ENCODE data around the gene TRAPPC2. TPM values are rescaled to one million over a fixed set of nuclear protein-coding genes. Genes with fewer than 3 reads are reported as not detected.

TRAPPC2 gene
- total RNA-seq, 1 experiment from 2014 or later, result 10.2 TPM

DNA sequence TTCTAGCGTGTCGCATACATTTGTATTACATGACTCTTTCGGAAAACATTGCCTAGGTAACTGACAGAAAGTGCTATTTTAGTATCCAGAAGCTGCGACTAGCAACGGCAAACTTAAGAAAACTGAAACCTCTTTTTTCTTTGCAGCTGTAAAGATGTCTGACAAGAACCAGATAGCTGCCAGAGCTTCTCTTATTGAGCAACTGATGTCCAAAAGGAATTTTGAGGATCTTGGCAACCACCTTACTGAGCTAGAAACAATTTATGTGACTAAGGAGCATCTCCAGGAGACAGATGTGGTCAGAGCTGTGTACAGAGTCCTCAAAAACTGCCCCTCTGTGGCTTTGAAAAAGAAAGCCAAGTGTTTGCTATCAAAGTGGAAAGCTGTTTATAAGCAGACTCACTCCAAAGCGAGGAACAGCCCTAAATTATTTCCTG lies 72.0 kb downstream of the TRAPPC2 start (continued):
- TF ChIP-seq, protein P1, sequence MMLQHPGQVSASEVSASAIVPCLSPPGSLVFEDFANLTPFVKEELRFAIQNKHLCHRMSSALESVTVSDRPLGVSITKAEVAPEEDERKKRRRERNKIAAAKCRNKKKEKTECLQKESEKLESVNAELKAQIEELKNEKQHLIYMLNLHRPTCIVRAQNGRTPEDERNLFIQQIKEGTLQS (CRISPR knock-in tag; conservative IDR thresholded peaks at IDR 0.05), result no peak
- TF ChIP-seq CREM (CRISPR knock-in tag; IDR thresholded peaks at IDR 0.05) (no peak), JUN (CRISPR knock-in tag; IDR thresholded peaks at IDR 0.05) (no peak), GRHL2 (CRISPR knock-in tag; IDR thresholded peaks at IDR 0.05; ENCODE audit: insufficient replicate concordance, severe bottlenecking) (no peak), HMGA2 (CRISPR knock-in tag; IDR thresholded peaks at IDR 0.05) (no peak)
- TF ChIP-seq, protein P2, sequence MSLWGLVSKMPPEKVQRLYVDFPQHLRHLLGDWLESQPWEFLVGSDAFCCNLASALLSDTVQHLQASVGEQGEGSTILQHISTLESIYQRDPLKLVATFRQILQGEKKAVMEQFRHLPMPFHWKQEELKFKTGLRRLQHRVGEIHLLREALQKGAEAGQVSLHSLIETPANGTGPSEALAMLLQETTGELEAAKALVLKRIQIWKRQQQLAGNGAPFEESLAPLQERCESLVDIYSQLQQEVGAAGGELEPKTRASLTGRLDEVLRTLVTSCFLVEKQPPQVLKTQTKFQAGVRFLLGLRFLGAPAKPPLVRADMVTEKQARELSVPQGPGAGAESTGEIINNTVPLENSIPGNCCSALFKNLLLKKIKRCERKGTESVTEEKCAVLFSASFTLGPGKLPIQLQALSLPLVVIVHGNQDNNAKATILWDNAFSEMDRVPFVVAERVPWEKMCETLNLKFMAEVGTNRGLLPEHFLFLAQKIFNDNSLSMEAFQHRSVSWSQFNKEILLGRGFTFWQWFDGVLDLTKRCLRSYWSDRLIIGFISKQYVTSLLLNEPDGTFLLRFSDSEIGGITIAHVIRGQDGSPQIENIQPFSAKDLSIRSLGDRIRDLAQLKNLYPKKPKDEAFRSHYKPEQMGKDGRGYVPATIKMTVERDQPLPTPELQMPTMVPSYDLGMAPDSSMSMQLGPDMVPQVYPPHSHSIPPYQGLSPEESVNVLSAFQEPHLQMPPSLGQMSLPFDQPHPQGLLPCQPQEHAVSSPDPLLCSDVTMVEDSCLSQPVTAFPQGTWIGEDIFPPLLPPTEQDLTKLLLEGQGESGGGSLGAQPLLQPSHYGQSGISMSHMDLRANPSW (CRISPR knock-in tag; conservative IDR thresholded peaks at IDR 0.05; ENCODE audit: low read depth), result no peak
- TF ChIP-seq, protein P3, sequence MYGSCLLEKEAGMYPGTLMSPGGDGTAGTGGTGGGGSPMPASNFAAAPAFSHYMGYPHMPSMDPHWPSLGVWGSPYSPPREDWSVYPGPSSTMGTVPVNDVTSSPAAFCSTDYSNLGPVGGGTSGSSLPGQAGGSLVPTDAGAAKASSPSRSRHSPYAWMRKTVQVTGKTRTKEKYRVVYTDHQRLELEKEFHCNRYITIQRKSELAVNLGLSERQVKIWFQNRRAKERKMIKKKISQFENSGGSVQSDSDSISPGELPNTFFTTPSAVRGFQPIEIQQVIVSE (CRISPR knock-in tag; IDR thresholded peaks at IDR 0.05; ENCODE audit: borderline replicate concordance), result no peak
- TF ChIP-seq, protein P4, sequence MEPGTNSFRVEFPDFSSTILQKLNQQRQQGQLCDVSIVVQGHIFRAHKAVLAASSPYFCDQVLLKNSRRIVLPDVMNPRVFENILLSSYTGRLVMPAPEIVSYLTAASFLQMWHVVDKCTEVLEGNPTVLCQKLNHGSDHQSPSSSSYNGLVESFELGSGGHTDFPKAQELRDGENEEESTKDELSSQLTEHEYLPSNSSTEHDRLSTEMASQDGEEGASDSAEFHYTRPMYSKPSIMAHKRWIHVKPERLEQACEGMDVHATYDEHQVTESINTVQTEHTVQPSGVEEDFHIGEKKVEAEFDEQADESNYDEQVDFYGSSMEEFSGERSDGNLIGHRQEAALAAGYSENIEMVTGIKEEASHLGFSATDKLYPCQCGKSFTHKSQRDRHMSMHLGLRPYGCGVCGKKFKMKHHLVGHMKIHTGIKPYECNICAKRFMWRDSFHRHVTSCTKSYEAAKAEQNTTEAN (CRISPR knock-in tag; IDR thresholded peaks at IDR 0.05), result no peak
- TF ChIP-seq, protein P5, sequence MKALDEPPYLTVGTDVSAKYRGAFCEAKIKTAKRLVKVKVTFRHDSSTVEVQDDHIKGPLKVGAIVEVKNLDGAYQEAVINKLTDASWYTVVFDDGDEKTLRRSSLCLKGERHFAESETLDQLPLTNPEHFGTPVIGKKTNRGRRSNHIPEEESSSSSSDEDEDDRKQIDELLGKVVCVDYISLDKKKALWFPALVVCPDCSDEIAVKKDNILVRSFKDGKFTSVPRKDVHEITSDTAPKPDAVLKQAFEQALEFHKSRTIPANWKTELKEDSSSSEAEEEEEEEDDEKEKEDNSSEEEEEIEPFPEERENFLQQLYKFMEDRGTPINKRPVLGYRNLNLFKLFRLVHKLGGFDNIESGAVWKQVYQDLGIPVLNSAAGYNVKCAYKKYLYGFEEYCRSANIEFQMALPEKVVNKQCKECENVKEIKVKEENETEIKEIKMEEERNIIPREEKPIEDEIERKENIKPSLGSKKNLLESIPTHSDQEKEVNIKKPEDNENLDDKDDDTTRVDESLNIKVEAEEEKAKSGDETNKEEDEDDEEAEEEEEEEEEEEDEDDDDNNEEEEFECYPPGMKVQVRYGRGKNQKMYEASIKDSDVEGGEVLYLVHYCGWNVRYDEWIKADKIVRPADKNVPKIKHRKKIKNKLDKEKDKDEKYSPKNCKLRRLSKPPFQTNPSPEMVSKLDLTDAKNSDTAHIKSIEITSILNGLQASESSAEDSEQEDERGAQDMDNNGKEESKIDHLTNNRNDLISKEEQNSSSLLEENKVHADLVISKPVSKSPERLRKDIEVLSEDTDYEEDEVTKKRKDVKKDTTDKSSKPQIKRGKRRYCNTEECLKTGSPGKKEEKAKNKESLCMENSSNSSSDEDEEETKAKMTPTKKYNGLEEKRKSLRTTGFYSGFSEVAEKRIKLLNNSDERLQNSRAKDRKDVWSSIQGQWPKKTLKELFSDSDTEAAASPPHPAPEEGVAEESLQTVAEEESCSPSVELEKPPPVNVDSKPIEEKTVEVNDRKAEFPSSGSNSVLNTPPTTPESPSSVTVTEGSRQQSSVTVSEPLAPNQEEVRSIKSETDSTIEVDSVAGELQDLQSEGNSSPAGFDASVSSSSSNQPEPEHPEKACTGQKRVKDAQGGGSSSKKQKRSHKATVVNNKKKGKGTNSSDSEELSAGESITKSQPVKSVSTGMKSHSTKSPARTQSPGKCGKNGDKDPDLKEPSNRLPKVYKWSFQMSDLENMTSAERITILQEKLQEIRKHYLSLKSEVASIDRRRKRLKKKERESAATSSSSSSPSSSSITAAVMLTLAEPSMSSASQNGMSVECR (CRISPR knock-in tag; IDR thresholded peaks at IDR 0.05; ENCODE audit: borderline replicate concordance), result no peak

Other genes with a start within 250 kb of the TRAPPC2 start
- 0.89 to 0.96 TPM (median 0.89 TPM) in 3 replicates for gene EGFL6, start 165.0 kb downstream of the TRAPPC2 start, total RNA-seq (2021)
- 2.0 to 3.1 TPM (median 2.6 TPM) in 3 replicates for gene TCEANC, start 81.5 kb downstream of the TRAPPC2 start, total RNA-seq (2021)
- 18.9 to 26.3 TPM (median 20.7 TPM) in 3 replicates for gene RAB9A, start 45.5 kb downstream of the TRAPPC2 start, total RNA-seq (2021)
- 22.8 to 25.1 TPM (median 23.4 TPM) in 3 replicates for gene OFD1, start 128 bp upstream of the TRAPPC2 start, total RNA-seq (2021)
- gene GPM6B, start 82.5 kb upstream of the TRAPPC2 start, total RNA-seq (2021), result 99.0 to 103 TPM (median 99.8 TPM) in 3 replicates

Data from WTC11 (cell line).